H9 (cell line): ENCODE results near the gene CD226. TPM values are rescaled to one million over a fixed set of nuclear protein-coding genes. Genes with fewer than 3 reads are reported as not detected.

Source experiments
- DNase-seq: peaks from one replicate; pipeline ENCODE4 v3.0.0-alpha.2; 2017
- H2AFZ ChIP-seq: one replicate; pipeline ENCODE4 v1.6.1; 2013; ENCODE audit warnings: mild to moderate bottlenecking, low read length, control low read depth, moderate library complexity
- H2AK5ac ChIP-seq: 2 replicates; pipeline ENCODE4 v1.6.1; 2013; ENCODE audit warnings: low read length, control low read depth, mixed read lengths; ENCODE audit not compliant: insufficient read length
- H2BK120ac ChIP-seq: one replicate; pipeline ENCODE4 v1.6.1; 2013; ENCODE audit warnings: low read depth, mild to moderate bottlenecking, low read length, control low read depth, inconsistent platforms; ENCODE audit not compliant: poor library complexity, severe bottlenecking
- H2BK12ac ChIP-seq: 2 replicates; pipeline ENCODE4 v1.6.1; 2013; ENCODE audit warnings: low read length, control low read depth, mixed read lengths, low read depth; ENCODE audit not compliant: insufficient read length
- H2BK15ac ChIP-seq: 2 replicates; pipeline ENCODE4 v1.6.1; 2013; ENCODE audit warnings: low read depth, low read length, control low read depth
- H2BK20ac ChIP-seq: one replicate; pipeline ENCODE4 v1.6.1; 2013; ENCODE audit warnings: low read depth, mild to moderate bottlenecking, low read length, control low read depth, inconsistent platforms; ENCODE audit not compliant: poor library complexity, severe bottlenecking
- H2BK5ac ChIP-seq: 2 replicates; pipeline ENCODE4 v1.6.1; 2013; ENCODE audit warnings: low read length, control low read depth, mixed read lengths; ENCODE audit not compliant: insufficient read length
- H3K14ac ChIP-seq: 2 replicates; pipeline ENCODE4 v1.6.1; 2013; ENCODE audit warnings: low read length, control low read depth; ENCODE audit not compliant: insufficient read depth
- H3K18ac ChIP-seq: 2 replicates; pipeline ENCODE4 v1.6.1; 2013; ENCODE audit warnings: low read depth, mild to moderate bottlenecking, mixed read lengths, low read length, control low read depth; ENCODE audit not compliant: insufficient read length
- H3K23ac ChIP-seq: 2 replicates; pipeline ENCODE4 v1.6.1; 2013; ENCODE audit warnings: low read length, control low read depth, mixed read lengths, low read depth; ENCODE audit not compliant: insufficient read length
- H3K23me2 ChIP-seq: 2 replicates; pipeline ENCODE4 v1.6.1; 2013; ENCODE audit warnings: low read depth, mild to moderate bottlenecking, mixed read lengths, low read length, control low read depth; ENCODE audit not compliant: insufficient read length, poor library complexity, severe bottlenecking
- H3K27ac ChIP-seq: 2 replicates; pipeline ENCODE4 v1.5.1; 2013; ENCODE audit warnings: low read length, control low read depth, mixed read lengths, low read depth; ENCODE audit not compliant: insufficient read length
- H3K27me3 ChIP-seq: 2 replicates; pipeline ENCODE4 v1.6.1; 2013; ENCODE audit warnings: low read length, control low read depth, inconsistent platforms; ENCODE audit not compliant: insufficient read depth
- H3K4ac ChIP-seq: 2 replicates; pipeline ENCODE4 v1.6.1; 2013; ENCODE audit warnings: low read depth, mild to moderate bottlenecking, control low read depth, inconsistent platforms, low read length, moderate library complexity
- H3K4me1 ChIP-seq: 2 replicates; pipeline ENCODE4 v1.6.1; 2013; ENCODE audit warnings: low read length, control low read depth, inconsistent platforms; ENCODE audit not compliant: insufficient read depth
- H3K4me2 ChIP-seq: 2 replicates; pipeline ENCODE4 v1.6.1; 2013; ENCODE audit warnings: low read length, control low read depth, mixed read lengths; ENCODE audit not compliant: insufficient read length, insufficient read depth
- H3K56ac ChIP-seq: 2 replicates; pipeline ENCODE4 v1.6.1; 2013; ENCODE audit warnings: low read depth, mild to moderate bottlenecking, mixed read lengths, low read length, control low read depth; ENCODE audit not compliant: insufficient read length
- H3K79me1 ChIP-seq: 2 replicates; pipeline ENCODE4 v1.6.1; 2013; ENCODE audit warnings: low read depth, mild to moderate bottlenecking, moderate library complexity, low read length, control low read depth, inconsistent platforms; ENCODE audit not compliant: insufficient read depth, poor library complexity, severe bottlenecking
- H3K79me2 ChIP-seq: 2 replicates; pipeline ENCODE4 v1.6.1; 2013; ENCODE audit warnings: low read length, control low read depth, inconsistent platforms; ENCODE audit not compliant: insufficient read depth
- H3K9ac ChIP-seq: 2 replicates; pipeline ENCODE4 v1.6.1; 2013; ENCODE audit warnings: low read length, control low read depth, mixed read lengths; ENCODE audit not compliant: insufficient read length; ENCODE audit errors: extremely low read depth
- H3K9me3 ChIP-seq: one replicate; pipeline ENCODE4 v1.6.1; 2013; ENCODE audit warnings: low read depth, low read length, inconsistent platforms; ENCODE audit not compliant: control insufficient read depth
- H3T11ph ChIP-seq: one replicate; pipeline ENCODE4 v1.6.1; 2013; ENCODE audit warnings: mild to moderate bottlenecking, low read length, control low read depth, inconsistent platforms
- H4K20me1 ChIP-seq: one replicate; pipeline ENCODE4 v1.6.1; 2013; ENCODE audit not compliant: control insufficient read depth, insufficient read length, insufficient read depth
- H4K5ac ChIP-seq: 2 replicates; pipeline ENCODE4 v1.6.1; 2013; ENCODE audit warnings: low read depth, mild to moderate bottlenecking, mixed read lengths, low read length, control low read depth; ENCODE audit not compliant: insufficient read length
- H4K8ac ChIP-seq: replicated peaks from 2 replicates; pipeline ENCODE4 v1.6.1; 2013; ENCODE audit warnings: low read length, control low read depth, mixed read lengths, low read depth; ENCODE audit not compliant: insufficient read length
- H4K91ac ChIP-seq: 2 replicates; pipeline ENCODE4 v1.6.1; 2013; ENCODE audit warnings: low read depth, mild to moderate bottlenecking, moderate library complexity, mixed read lengths, low read length, control low read depth; ENCODE audit not compliant: insufficient read length
- H3K27ac Mint-ChIP-seq, 3 experiments: 2 replicates in 2 of 3; 3 replicates in 1 of 3; pipeline ENCODE4 v1.8.0; 2020 to 2021; ENCODE audit warnings: mixed read lengths in 3 of 3, mild to moderate bottlenecking in 1 of 3, moderate library complexity in 1 of 3
- H3K27me3 Mint-ChIP-seq: 2 replicates; pipeline ENCODE4 v1.8.0; 2021; ENCODE audit warnings: low read depth, mild to moderate bottlenecking, moderate library complexity, mixed read lengths
- H3K36me3 Mint-ChIP-seq, 3 experiments: 2 replicates in 2 of 3; 3 replicates in 1 of 3; pipeline ENCODE4 v1.8.0; 2020 to 2021; ENCODE audit warnings: low read depth in 3 of 3, mixed read lengths in 3 of 3; ENCODE audit not compliant: insufficient read depth in 1 of 3
- H3K4me1 Mint-ChIP-seq, 2 experiments: 2 replicates each; pipeline ENCODE4 v1.8.0; 2020; ENCODE audit warnings: mixed read lengths in 2 of 2
- H3K4me3 Mint-ChIP-seq, 2 experiments: 2 replicates in 1 of 2; 3 replicates in 1 of 2; pipeline ENCODE4 v1.8.0; 2020 to 2021; ENCODE audit warnings: mild to moderate bottlenecking in 2 of 2, mixed read lengths in 2 of 2, moderate library complexity in 1 of 2
- H3K9me3 Mint-ChIP-seq, 2 experiments: 2 replicates in 1 of 2; 3 replicates in 1 of 2; pipeline ENCODE4 v1.8.0; 2020; ENCODE audit warnings: mild to moderate bottlenecking in 2 of 2, mixed read lengths in 2 of 2, moderate library complexity in 1 of 2
- CTCF ChIP-seq: fragments of 200-600 bp; sonication (generic); conservative IDR thresholded peaks from 3 replicates; pipeline ENCODE4 v1.8.0; 2021; ENCODE audit warnings: antibody characterized with exemption, mild to moderate bottlenecking
- WGBS: extraction: QIAGEN DNeasy Blood & Tissue Kit; methylation state at CpG from one replicate; pipeline ENCODE4 v1.1.7; 2013; ENCODE audit warnings: missing lambda C conversion rate, low lambda C conversion rate, mixed read lengths; ENCODE audit not compliant: insufficient read length; ENCODE audit errors: extremely low coverage; 5-methylcytosine and 5-hydroxymethylcytosine counted together
- total RNA-seq: library from RNA; stranded (reverse); gene quantifications from 2 replicates; pipeline ENCODE4 v1.2.1, GENCODE V29; 2021

CD226 gene
- total RNA-seq, 1 experiment from 2014 or later = not detected

GRCh38 chr18:69916412-69916811, 31.3 kb downstream of the CD226 start:
- Histone ChIP-seq H3K27ac (no peak overlapping the region), H3K79me1 (no peaks in the 10 kb centered on the region), H2BK120ac (no peak overlapping the region), H4K5ac (no peak overlapping the region), H2BK20ac (no peak overlapping the region), H4K20me1 (no peaks in the 10 kb centered on the region), H3K18ac (no peak overlapping the region), H3K4ac (no peak overlapping the region), H4K91ac (no peak overlapping the region), H3K27me3 (no peaks in the 10 kb centered on the region), H3T11ph (no peak overlapping the region), H2BK15ac (no peak overlapping the region), H2BK12ac (no peak overlapping the region), H3K9ac (no peak overlapping the region), H3K23ac (no peak overlapping the region), H3K79me2 (no peaks in the 10 kb centered on the region), H3K4me2 (no peak overlapping the region), H3K9me3 (no peaks in the 10 kb centered on the region), H4K8ac (no peak overlapping the region), H2BK5ac (no peak overlapping the region), H2AFZ (no peak overlapping the region), H2AK5ac (no peak overlapping the region), H3K4me1 (no peaks in the 10 kb centered on the region), H3K14ac (no peak overlapping the region), H3K23me2 (no peaks in the 10 kb centered on the region), H3K56ac (no peak overlapping the region)
- Mint-ChIP-seq H3K4me3 (no peak overlapping the region), H3K36me3 (no peaks in the 10 kb centered on the region), H3K4me1 (no peaks in the 10 kb centered on the region), H3K27ac (no peak overlapping the region), H3K9me3 (no peaks in the 10 kb centered on the region), H3K27me3 (no peaks in the 10 kb centered on the region)
- TF ChIP-seq CTCF = no peak
- no CpG with 5 or more reads among the region's 3 CpGs for WGBS
- DNase-seq = no peak
